Activated T-cell treated with anti-CD3 and anti-CD28 coated beads, Interleukin-2, amount 50 U/mL, for 1 hour (primary cell): ENCODE results near the gene PRIM2.
"Not testable (repeated sequence)": the region's sequence is repeated elsewhere in the genome, so short reads cannot be mapped to it uniquely, and the experiment has no call there.

ENCODE experiments used
- DNase-seq: peaks from one replicate; pipeline ENCODE4 v3.0.0-alpha.2; 2020

PRIM2 gene

GRCh38 chr6:57368965-57369731 is 51.7 kb downstream of the PRIM2 start:
- DNase-seq: not testable (repeated sequence)

DNA sequence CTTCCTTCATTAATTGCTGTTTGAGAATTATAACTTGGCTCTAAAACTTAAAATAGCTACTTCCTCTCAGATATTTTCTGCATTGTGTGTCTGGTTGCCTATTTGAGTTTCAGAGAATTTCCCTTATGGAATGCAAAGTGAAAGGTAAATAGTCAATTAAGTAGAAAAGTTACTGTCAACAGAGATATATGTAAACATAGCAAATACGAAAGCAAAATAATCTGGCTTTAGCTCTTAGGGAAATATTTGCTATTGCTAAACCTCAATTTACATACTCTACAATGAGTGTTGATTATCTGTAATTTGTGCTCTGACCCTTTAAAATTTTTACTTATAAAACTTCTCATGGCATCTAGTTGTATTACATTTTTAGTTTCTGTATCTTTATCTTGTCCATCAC is 54.3 kb downstream of the PRIM2 start:
- DNase-seq: not testable (repeated sequence)

- not testable (repeated sequence) for DNase-seq
Measured at GRCh38 chr6:57374764-57375163, 57.3 kb downstream of the PRIM2 start.

DNA sequence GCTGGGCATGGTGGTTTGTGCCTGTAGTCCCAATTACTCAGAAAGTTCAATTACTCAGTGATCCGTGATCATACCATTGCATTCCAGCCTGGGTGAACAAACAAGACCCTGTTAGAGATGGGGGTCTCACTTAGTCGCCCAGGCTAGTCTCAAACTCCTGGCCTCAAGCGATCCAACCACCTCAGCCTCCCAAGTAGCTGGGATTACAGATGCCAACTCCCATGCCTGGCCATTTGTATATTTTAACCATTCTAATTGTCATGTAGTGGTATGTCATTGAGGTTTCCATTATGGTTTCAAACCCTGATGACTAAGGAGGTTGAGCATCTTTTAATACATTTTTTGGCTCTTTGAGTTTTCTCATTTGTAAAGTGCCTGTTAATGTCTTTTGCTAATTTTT is 58.7 kb downstream of the PRIM2 start:
- not testable (repeated sequence) for DNase-seq

DNA sequence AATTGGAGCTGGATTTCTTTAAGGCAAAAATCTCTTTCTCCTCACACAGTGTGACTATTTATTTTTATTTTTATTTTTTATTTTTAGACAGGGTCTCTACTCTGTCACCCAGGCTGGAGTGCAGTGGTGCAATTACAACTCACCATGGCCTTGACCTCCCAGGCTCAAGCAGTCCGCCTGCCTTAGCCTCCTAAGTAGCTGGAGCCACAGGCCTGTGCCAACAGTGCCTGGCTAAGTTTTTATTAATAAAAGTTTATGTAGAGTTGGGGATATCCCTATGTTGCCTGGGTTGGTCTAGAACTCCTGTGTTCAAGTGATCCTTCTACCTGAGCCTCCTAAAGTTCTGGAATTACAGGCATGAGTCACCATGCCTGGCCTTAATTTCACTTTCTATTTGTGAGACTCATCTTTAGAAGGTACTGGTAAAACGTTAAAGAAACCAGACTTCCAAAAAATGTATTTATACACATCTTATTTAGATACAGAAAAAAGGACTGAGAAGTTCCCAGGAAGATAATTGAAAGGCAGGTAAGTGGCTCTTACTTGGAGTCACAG is 71.7 kb downstream of the PRIM2 start:
- not testable (repeated sequence) for DNase-seq

DNA sequence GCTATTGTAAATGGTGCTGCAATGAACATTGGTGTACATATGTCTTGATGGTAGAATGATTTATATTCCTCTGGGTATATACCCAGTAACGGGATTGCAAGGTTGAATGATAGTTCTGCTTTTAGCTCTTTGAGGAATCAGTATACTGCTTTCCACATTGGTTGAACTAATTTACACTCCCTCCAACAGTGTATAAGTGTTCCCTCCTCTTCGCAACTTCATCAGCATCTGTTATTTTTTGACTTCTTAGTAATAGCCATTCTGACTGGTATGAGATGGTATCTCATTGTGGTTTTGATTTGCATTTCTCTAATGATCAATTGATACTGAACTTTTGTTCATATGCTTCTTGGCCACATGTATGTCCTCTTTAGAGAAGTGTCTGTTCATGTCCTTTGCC is 73.4 kb downstream of the PRIM2 start:
- DNase-seq: not testable (repeated sequence)

DNA sequence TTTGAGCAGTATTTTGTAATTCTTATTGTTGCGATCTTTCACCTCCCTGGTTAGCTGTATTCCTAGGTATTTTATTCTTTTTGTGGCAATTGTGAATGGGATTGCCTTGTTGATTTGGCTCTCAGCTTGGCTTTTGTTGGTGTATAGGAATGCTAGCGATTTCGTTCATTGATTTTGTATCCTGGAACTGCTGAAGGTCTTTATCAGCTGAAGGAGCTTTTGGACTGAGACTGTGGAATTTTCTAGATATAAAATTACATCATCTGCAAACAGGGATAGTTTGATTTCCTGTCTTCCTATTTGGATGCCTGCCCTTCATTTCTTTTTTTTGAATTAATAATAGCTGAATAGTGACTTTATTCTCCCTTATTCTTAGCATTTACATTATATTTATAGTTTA is 74.6 kb downstream of the PRIM2 start:
- DNase-seq: not testable (repeated sequence)

- not testable (repeated sequence) for DNase-seq
Measured at GRCh38 chr6:57419341-57419740, 101.9 kb downstream of the PRIM2 start.

GRCh38 chr6:57421503-57421902 is 104.1 kb downstream of the PRIM2 start:
- DNase-seq: no peak

GRCh38 chr6:57423468-57423867 is 106.0 kb downstream of the PRIM2 start:
- no peak for DNase-seq

DNA sequence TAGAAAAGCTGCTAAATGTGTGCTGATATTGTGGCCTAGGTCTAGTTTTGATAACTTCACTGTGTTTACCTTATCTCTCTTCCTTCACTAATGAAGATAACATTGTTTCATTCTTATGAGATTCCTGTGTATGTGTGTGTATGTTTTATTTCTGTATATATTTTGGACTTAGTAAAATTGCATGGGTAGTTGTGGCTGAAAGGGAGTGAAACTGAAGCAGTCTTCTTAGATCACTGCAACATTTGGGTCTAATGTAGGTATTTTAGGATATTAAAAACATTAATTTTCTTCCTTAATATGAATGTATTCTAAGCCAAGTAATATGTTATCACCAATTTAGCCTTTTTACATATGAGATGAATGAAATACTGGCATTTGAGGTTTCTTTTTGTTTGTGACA is 114.3 kb downstream of the PRIM2 start:
- not testable (repeated sequence) for DNase-seq

GRCh38 chr6:57432157-57432556 is 114.7 kb downstream of the PRIM2 start:
- no peak for DNase-seq

DNA sequence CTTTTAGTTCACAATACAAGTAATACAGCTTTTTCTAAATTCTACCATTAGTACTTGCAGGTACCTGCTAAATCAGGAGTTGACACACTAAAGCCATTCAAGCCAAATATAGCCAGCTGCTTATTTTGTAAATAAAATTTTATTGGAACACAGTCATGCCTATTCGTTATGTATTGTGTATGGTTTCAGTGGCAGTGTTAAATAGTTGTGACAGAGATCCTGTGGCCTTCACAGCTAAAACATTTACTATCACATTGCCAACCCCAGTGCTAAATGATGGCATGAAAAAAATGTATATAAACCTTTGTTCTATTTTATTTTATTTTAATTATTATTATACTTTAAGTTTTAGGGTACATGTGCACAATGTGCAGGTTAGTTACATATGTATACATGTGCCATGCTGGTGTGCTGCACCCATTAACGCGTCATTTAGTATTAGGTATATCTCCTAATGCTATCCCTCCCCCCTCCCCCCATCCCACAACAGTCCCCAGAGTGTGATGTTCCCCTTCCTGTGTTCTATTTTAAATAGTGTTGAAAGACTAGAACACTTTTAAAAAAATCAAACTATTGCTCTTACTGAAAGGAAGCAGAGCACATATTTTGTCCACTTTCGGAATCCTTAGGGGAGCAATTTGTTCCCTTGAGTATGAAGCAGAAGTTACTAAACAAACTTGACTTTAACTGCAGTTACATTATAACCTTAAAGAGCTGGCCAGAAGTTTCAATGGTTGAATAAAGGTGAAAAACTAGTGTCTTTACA is 115.7 kb downstream of the PRIM2 start:
- no peak for DNase-seq

DNA sequence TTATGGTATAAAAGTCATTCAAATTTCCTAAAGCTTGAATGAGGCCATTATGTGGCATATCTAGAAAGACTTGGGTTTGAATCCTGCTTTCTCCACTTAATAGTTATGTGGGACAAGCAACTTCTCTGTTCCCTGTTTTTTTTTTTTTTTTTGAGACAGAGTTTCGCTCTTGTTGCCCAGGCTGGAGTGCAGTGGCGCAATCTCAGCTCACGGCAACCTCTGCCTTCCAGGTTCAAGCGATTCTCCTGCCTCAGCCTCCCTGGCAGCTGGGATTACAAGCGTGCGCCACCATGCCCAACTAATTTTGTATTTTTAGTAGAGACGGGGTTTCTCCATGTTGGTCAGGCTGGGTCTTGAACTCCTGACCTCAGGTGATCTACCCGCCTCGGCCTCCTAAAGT is 116.4 kb downstream of the PRIM2 start:
- DNase-seq: not testable (repeated sequence)

- no peak for DNase-seq
Measured at GRCh38 chr6:57434944-57435343, 117.5 kb downstream of the PRIM2 start.

DNA sequence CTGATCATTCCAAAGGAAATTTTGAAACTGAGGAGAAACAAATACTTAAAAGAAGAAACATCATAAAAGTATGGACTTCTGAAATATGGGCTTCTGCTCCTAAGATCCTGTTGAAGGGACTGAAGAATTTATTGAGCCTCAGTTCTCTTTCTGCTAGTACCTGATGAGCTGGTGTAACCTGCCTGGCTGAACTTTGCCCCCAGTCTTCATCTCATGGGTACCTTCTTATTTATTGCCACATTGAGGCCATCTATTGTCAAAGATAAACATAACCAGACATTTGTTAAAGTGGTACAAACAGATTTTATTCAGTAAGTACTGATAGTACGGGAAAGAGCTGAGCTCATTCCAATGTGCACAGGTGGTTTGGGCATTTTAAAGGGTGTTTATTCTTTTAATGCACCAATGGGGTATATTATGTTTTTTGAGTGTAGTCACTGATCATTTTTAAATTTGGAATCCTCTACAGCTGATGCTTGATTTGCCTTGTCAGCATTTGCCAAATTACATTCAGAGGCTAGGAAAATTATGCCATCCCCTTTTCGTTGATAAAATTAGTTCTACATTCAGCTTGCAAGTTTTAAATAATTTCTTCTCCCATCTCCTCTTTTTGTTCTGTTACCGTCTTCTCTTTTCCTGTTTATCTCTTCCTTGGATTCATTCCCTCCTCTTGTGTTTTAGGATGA is 118.2 kb downstream of the PRIM2 start:
- no peak for DNase-seq

GRCh38 chr6:57440735-57441134 is 123.3 kb downstream of the PRIM2 start:
- not testable (repeated sequence) for DNase-seq

DNA sequence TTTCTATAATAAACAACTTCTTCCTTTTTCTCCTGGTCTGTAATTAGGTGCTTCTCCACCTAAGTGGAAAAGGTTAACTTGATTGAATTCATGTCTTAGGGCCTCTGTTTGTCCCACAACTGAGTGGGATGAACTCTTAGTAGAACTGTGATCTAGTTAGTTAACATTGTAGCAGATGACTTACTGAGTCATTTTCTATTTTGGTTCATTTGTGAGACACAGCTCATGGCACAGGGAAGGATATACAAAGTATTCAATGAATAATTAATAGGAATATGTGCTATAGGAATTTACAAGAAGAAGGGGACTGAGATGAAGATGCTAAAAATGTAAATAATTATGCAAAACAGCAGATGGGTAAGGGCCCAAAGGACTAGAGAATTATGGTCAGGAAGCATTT is 124.7 kb downstream of the PRIM2 start:
- DNase-seq: not testable (repeated sequence)

DNA sequence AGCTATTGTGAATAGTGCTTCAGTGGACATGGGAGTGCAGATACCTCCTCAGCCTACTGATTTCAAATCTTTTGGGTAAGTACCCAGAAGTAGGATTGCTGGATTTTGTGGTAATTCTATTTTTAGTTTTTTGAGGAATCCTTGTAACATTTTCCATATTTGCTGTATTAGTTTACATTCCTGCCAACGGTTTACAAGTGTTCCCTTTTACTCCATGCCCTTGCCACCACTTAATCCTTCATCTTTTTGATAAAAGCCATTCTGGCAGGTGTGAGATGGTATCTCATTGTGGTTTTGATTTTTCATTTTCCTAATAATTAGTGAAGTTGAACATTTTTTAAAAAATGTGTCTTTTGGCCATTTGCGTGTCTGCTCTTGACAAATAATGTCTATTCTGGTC is 125.8 kb downstream of the PRIM2 start:
- not testable (repeated sequence) for DNase-seq

GRCh38 chr6:57444787-57445186 is 127.4 kb downstream of the PRIM2 start:
- DNase-seq: not testable (repeated sequence)

DNA sequence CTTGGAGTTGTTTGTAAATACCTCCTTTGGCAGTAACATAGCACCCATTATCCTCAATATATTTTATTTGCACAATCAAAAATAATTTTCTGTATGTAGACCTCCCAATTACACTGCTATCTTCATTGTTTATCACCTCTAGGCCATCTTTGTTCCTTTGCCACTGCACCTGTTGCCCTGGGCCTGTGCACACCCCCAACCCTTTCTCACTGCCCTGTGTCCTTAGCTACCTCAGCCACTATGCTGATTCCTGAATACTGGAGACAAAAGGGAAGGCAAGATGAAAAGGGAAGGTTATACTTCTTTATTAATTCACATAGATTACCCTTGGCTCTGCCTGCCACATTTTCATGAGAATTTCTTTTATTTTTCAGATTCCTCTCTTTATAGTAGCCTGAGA is 127.9 kb downstream of the PRIM2 start:
- DNase-seq: not testable (repeated sequence)

DNA sequence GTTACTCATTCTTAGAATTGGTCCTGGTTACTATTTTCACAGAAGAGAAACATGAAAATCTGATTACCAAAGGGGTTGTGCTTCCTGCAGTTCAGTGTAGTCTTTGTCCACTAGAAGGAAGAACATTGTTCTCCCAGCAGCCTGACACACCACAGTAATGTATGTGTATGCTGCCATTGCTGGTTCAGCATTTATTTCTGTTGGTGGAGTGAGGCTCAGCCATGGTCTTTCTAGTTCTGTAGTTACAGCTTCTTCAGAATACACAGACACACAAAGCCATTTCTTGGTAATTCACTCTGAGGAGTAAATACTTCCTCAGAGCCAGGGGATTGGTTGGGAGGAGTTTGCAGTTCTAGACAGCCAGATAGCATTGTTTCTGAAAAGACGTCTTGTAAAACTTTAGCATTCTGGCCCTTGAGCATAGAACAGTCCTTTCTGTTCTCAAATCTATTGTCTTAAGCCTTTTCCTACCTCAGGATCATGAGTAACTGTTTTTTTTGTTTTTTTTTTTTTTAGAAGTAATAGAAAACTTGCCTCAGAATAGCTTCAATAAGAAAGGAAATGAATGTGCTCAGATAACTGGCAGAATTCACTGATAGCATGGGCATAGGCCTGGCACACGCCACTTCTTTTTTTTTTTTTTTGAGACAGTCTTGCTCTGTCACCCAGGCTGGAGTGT is 128.5 kb downstream of the PRIM2 start:
- not testable (repeated sequence) for DNase-seq
